Small intestine (tissue), 7 donors: ENCODE data around the gene SLC49A4. TPM values are rescaled to one million over a fixed set of nuclear protein-coding genes. Genes with fewer than 3 reads are reported as not detected.

ENCODE experiments used
- DNase-seq, 2 donors: peaks; one replicate each; pipeline versions ENCODE4 v3.0.0 to v3.0.0-alpha.2; 2013
- FAIRE-seq: peaks from 2 replicates; lab custom pipeline; 2012; peaks lifted over from hg19 to GRCh38; lab: Jason Lieb, UNC
- H3K27ac ChIP-seq, 3 donors: one replicate each; pipeline ENCODE4 v1.5.1; 2013; ENCODE audit warnings: low read length in 2 of 3, mild to moderate bottlenecking in 2 of 3, control low read depth in 1 of 3, inconsistent platforms in 1 of 3, low read depth in 1 of 3, moderate library complexity in 1 of 3
- H3K27me3 ChIP-seq, 3 donors: one replicate each; pipeline ENCODE4 v1.6.1; 2013; ENCODE audit warnings: low read length in 3 of 3, inconsistent platforms in 1 of 3; ENCODE audit not compliant: control insufficient read depth in 3 of 3, insufficient read depth in 3 of 3
- H3K36me3 ChIP-seq, 3 donors: one replicate each; pipeline ENCODE4 v1.6.1; 2013; ENCODE audit warnings: low read length in 3 of 3, inconsistent platforms in 1 of 3, low read depth in 1 of 3, mild to moderate bottlenecking in 1 of 3, moderate library complexity in 1 of 3; ENCODE audit not compliant: control insufficient read depth in 3 of 3, insufficient read depth in 2 of 3
- H3K4me1 ChIP-seq, 3 donors: one replicate each; pipeline ENCODE4 v1.6.1; 2013; ENCODE audit warnings: low read length in 2 of 3, inconsistent platforms in 1 of 3, low read depth in 1 of 3, mild to moderate bottlenecking in 1 of 3, moderate library complexity in 1 of 3; ENCODE audit not compliant: control insufficient read depth in 3 of 3, insufficient read depth in 2 of 3
- H3K4me3 ChIP-seq, 3 donors: one replicate each; pipeline ENCODE4 v1.5.1; 2013; ENCODE audit warnings: low read length in 3 of 3, control low read depth in 1 of 3, inconsistent platforms in 1 of 3, low read depth in 1 of 3, mild to moderate bottlenecking in 1 of 3, moderate library complexity in 1 of 3
- H3K9me3 ChIP-seq, 2 donors: one replicate each; pipeline ENCODE4 v1.6.1; 2013; ENCODE audit warnings: low read depth in 1 of 2, low read length in 1 of 2; ENCODE audit not compliant: control insufficient read depth in 2 of 2, insufficient read depth in 1 of 2
- WGBS, 3 donors: extraction: QIAGEN DNeasy Blood & Tissue Kit; methylation state at CpG; one replicate each; pipeline ENCODE4 v1.1.7; 2013; 5-methylcytosine and 5-hydroxymethylcytosine counted together
- polyA plus RNA-seq, 4 donors: library from polyadenylated mRNA; stranded (reverse) in 3 of 4; unstranded in 1 of 4; fragments of 200-250 nt in 3 of 4; fragments of 120-200 nt in 1 of 4; gene quantifications; one replicate each; pipeline versions ENCODE4 v1.2.1 to v1.2.3, GENCODE V29; 2013
- donor health status: healthy with polysubstance abuse.
- donor health status: control.
- donor health status: control.
- donor health status: Bipolar disorder and iron deficiency.
- donor health status: healthy.

The SLC49A4 gene
- polyA plus RNA-seq, 4 donors, result 1.8 to 27.5 (median 3.4) TPM

GRCh38 chr3:122776675-122777468 is 18.0 kb upstream of the SLC49A4 start:
- Histone ChIP-seq H3K27ac (no peak overlapping the region), H3K9me3 (no peaks in the 10 kb centered on the region), H3K4me1 (no peaks in the 10 kb centered on the region), H3K4me3 (no peak overlapping the region), H3K36me3 (peaks cover 0 to 2% (median 0%) of the 10 kb centered on the region in 3 donors), H3K27me3 (no peaks in the 10 kb centered on the region)
- DNase-seq, result no peak
- no peak for FAIRE-seq
- WGBS, 3 donors, result 73 to 85% (median 77%) methylated on average over 5 of the region's 5 CpGs

DNA sequence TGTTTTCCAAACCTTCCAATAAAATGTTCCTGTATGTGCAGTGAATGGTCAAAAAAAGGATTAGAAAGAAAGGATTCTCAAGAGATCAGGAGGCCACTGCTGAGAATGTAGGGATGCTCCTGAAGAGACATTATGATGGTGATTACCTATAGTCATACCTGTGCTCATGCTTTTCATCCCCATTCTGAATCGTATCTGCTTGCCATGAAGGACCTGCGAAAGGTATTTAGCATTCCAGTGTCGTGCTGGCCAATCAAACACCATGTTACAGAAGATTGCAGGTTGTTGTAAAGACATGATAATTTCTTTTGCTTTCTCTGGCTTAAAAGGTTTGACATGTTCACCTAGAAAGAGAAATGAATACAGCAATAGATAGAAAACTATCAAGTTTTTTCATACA is 17.3 kb upstream of the SLC49A4 start:
- DNase-seq (no peak), FAIRE-seq (no peak)
- no peaks in the 10 kb centered on the region for H3K9me3 ChIP-seq
- WGBS, 3 donors, result 87 to 91% (median 91%) methylated on average over 3 of the region's 3 CpGs
- H3K4me3 ChIP-seq, result no peak overlapping the region
- H3K27ac ChIP-seq, result no peak overlapping the region
- H3K36me3 ChIP-seq, result peaks cover 0 to 2% (median 0%) of the 10 kb centered on the region in 3 donors
- H3K27me3 ChIP-seq, result no peaks in the 10 kb centered on the region
- no peaks in the 10 kb centered on the region for H3K4me1 ChIP-seq

DNA sequence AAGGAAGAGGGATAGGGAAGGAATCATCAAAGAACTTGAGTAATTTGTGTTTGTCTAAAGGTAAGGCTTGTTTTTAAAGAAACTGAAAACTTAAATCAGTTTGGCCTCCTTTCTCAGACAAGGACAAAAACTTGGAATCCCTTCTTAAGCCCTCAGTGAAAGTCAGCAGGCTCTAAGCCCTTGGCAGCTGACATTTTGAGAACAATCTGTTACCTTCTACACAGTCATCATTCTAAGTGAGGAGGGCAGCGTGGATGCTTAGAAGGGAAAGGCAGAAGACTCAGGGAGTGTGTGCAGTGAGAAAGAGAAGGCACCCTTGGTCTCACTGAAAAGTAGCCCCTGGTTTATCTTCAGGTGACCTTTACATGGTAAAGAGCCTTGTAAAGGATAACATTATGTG is 12.1 kb upstream of the SLC49A4 start:
- FAIRE-seq (no peak), DNase-seq (no peak)
- WGBS, 3 donors, result 95 to 100% (median 98%) methylated on average over 1 of the region's 1 CpG
- Histone ChIP-seq H3K4me3 (no peak overlapping the region), H3K36me3 (no peaks in the 10 kb centered on the region), H3K4me1 (peaks cover 0 to 9% (median 0%) of the 10 kb centered on the region in 3 donors), H3K9me3 (no peaks in the 10 kb centered on the region), H3K27ac (no peak overlapping the region), H3K27me3 (no peaks in the 10 kb centered on the region)

- H3K36me3 ChIP-seq, result no peaks in the 10 kb centered on the region
- 93 to 97% (median 97%) methylated on average over 1 of the region's 1 CpG for WGBS, 3 donors
- H3K4me3 ChIP-seq, result no peak overlapping the region
- H3K9me3 ChIP-seq, result no peaks in the 10 kb centered on the region
- H3K4me1 ChIP-seq, result peaks cover 0 to 16% (median 0%) of the 10 kb centered on the region in 3 donors
- DNase-seq (peak in 1 of 2 donors; percentile 19), FAIRE-seq (no peak)
- H3K27ac ChIP-seq, result no peak overlapping the region
- no peaks in the 10 kb centered on the region for H3K27me3 ChIP-seq
Measured at GRCh38 chr3:122784436-122784835, 10.4 kb upstream of the SLC49A4 start.

DNA sequence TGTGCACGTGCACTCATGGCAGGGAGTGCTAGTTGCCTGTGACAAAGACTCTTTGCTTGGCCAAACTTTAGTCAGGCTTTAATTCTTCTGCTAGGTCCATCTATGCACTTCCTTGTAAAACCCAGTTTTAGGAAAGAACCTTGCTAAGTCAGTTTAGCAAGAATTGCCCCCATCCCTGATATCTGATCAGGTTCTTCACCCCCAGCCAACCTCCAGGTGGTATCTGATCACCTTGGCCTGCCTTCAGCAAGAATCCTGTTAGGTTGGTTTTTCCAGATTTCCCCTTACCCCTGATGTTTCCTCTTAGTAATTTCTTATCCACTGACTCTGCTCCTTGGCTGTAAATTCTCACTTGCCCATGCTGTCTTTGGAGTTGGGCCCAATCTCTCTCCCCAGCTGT is 9.6 kb upstream of the SLC49A4 start:
- FAIRE-seq, result no peak
- Histone ChIP-seq H3K36me3 (no peaks in the 10 kb centered on the region), H3K27me3 (no peaks in the 10 kb centered on the region), H3K9me3 (no peaks in the 10 kb centered on the region), H3K4me3 (no peak overlapping the region), H3K4me1 (peaks cover 0 to 16% (median 0%) of the 10 kb centered on the region in 3 donors), H3K27ac (peak overlapping the region in 1 of 3 donors; percentile 30)
- WGBS, 3 donors, result 84 to 89% (median 88%) methylated on average over 1 of the region's 1 CpG
- no peak for DNase-seq

DNA sequence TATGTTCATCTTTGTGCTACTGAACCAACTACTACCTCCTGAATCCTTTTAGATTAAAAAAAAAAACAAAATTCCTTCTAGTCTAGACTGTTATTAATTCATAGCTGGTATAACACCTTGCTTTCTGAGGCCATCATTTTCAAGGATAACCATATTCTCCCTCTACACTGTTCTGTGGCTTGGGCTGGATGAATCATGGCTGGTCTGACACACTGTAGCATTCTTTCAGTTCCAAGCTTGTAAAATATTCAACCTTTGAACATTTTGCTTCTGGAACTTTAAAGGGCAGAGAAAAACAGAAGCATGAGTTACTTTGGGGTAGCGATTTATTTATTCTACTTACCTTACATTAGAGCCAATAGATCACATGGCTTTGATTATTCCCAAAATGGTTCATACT is 8.8 kb upstream of the SLC49A4 start:
- 21 to 68% (median 46%) methylated on average over 1 of the region's 1 CpG for WGBS, 3 donors
- FAIRE-seq, result no peak
- Histone ChIP-seq H3K27me3 (no peaks in the 10 kb centered on the region), H3K4me1 (peaks cover 0 to 16% (median 0%) of the 10 kb centered on the region in 3 donors), H3K27ac (peak overlapping the region in 1 of 3 donors; percentile 55), H3K36me3 (no peaks in the 10 kb centered on the region), H3K9me3 (no peaks in the 10 kb centered on the region), H3K4me3 (no peak overlapping the region)
- DNase-seq, result peak; percentile 43 to 63

GRCh38 chr3:122787872-122788271 is 7.0 kb upstream of the SLC49A4 start:
- FAIRE-seq (no peak), DNase-seq (no peak)
- Histone ChIP-seq H3K27me3 (no peaks in the 10 kb centered on the region), H3K36me3 (no peaks in the 10 kb centered on the region), H3K9me3 (no peaks in the 10 kb centered on the region), H3K4me3 (no peak overlapping the region), H3K27ac (peak overlapping the region in 1 of 3 donors; percentile 12), H3K4me1 (peaks cover 0 to 19% (median 4%) of the 10 kb centered on the region in 3 donors)
- 47 to 68% (median 53%) methylated on average over 2 of the region's 2 CpGs for WGBS, 3 donors

- H3K27ac ChIP-seq, result no peak overlapping the region
- FAIRE-seq, result no peak
- H3K4me1 ChIP-seq, result peaks cover 0 to 19% (median 6%) of the 10 kb centered on the region in 3 donors
- no peaks in the 10 kb centered on the region for H3K27me3 ChIP-seq
- H3K36me3 ChIP-seq, result no peaks in the 10 kb centered on the region
- WGBS, 3 donors, result 83 to 91% (median 89%) methylated on average over 11 of the region's 11 CpGs
- no peak overlapping the region for H3K4me3 ChIP-seq
- DNase-seq, result no peak
- H3K9me3 ChIP-seq, result no peaks in the 10 kb centered on the region
Measured at GRCh38 chr3:122789585-122790273, 5.1 kb upstream of the SLC49A4 start.
